Daoy (cell line): ENCODE results near the gene MAN2A1. TPM values are rescaled to one million over a fixed set of nuclear protein-coding genes. Genes with fewer than 3 reads are reported as not detected.
"Not testable (repeated sequence)": the region's sequence is repeated elsewhere in the genome, so short reads cannot be mapped to it uniquely, and the experiment has no call there.

ENCODE experiments used
- DNase-seq: peaks from one replicate; pipeline ENCODE4 v3.0.0-alpha.2; 2015; ENCODE audit warnings: low read depth
- total RNA-seq: library from RNA; depleted of rRNA; stranded (reverse); fragments of >200 nt; shearing (Covaris generic); gene quantifications from 2 replicates; pipeline ENCODE4 v1.2.3, GENCODE V29; 2014

The MAN2A1 gene
- total RNA-seq, 1 experiment from 2014 or later: 30.9 TPM

- peak; percentile 89 for DNase-seq
Observed at GRCh38 chr5:109866051-109866450, 176.3 kb downstream of the MAN2A1 start.

- peak; percentile 45 for DNase-seq
Observed at GRCh38 chr5:109868737-109869136, 179.0 kb downstream of the MAN2A1 start.

GRCh38 chr5:109873687-109874086 is 184.0 kb downstream of the MAN2A1 start:
- no peak for DNase-seq

GRCh38 chr5:109874108-109874507 is 184.4 kb downstream of the MAN2A1 start:
- no peak for DNase-seq

- DNase-seq: no peak
Observed at GRCh38 chr5:109876030-109876725, 186.5 kb downstream of the MAN2A1 start.

GRCh38 chr5:109876941-109877669 is 187.4 kb downstream of the MAN2A1 start:
- peak; percentile 62 for DNase-seq

GRCh38 chr5:109877670-109878045 is 187.9 kb downstream of the MAN2A1 start:
- DNase-seq: peak; percentile 54

- DNase-seq: peak; percentile 30
Observed at GRCh38 chr5:109878887-109879286, 189.2 kb downstream of the MAN2A1 start.

GRCh38 chr5:109880907-109881685 is 191.4 kb downstream of the MAN2A1 start:
- DNase-seq: peak; percentile 58

- DNase-seq: no peak
Observed at GRCh38 chr5:109882546-109882945, 192.8 kb downstream of the MAN2A1 start.

- no peak for DNase-seq
Observed at GRCh38 chr5:109884676-109885075, 194.9 kb downstream of the MAN2A1 start.

GRCh38 chr5:109885205-109885604 is 195.5 kb downstream of the MAN2A1 start:
- DNase-seq: no peak

- no peak for DNase-seq
Observed at GRCh38 chr5:109888989-109889388, 199.3 kb downstream of the MAN2A1 start.

GRCh38 chr5:109893271-109893670 is 203.5 kb downstream of the MAN2A1 start:
- not testable (repeated sequence) for DNase-seq

- no peak for DNase-seq
Observed at GRCh38 chr5:109898269-109899162, 208.8 kb downstream of the MAN2A1 start.

GRCh38 chr5:109899163-109899535 is 209.4 kb downstream of the MAN2A1 start:
- no peak for DNase-seq

- no peak for DNase-seq
Observed at GRCh38 chr5:109900461-109900860, 210.7 kb downstream of the MAN2A1 start.

- peak; percentile 28 for DNase-seq
Observed at GRCh38 chr5:109900911-109901627, 211.3 kb downstream of the MAN2A1 start.

- no peak for DNase-seq
Observed at GRCh38 chr5:109901628-109901981, 211.9 kb downstream of the MAN2A1 start.

- DNase-seq: no peak
Observed at GRCh38 chr5:109903061-109903460, 213.3 kb downstream of the MAN2A1 start.

- no peak for DNase-seq
Observed at GRCh38 chr5:109905906-109906305, 216.2 kb downstream of the MAN2A1 start.
